GM12891 (cell line): Measurements from ENCODE around the gene POLR3B.

Experiments
- PAX5 ChIP-seq: IDR thresholded peaks from 2 replicates; pipeline ENCODE4 v1.6.1; 2011; ENCODE audit warnings: low read length, moderate library complexity, mild to moderate bottlenecking; ENCODE audit not compliant: insufficient read depth, severe bottlenecking
- POLR2A ChIP-seq: IDR thresholded peaks from 2 replicates; pipeline ENCODE4 v1.6.1; 2011; ENCODE audit warnings: low read depth, low read length, control low read depth
- POLR2AphosphoS5 ChIP-seq: IDR thresholded peaks from 2 replicates; pipeline ENCODE4 v1.6.1; 2011; ENCODE audit warnings: low read depth, low read length, control low read depth
- SPI1 ChIP-seq: IDR thresholded peaks from 2 replicates; pipeline ENCODE4 v1.6.1; 2011; ENCODE audit warnings: low read depth, low read length, control low read depth
- TAF1 ChIP-seq: IDR thresholded peaks from 2 replicates; pipeline ENCODE4 v1.6.1; 2011; ENCODE audit warnings: low read depth, low read length, control low read depth

- TF ChIP-seq SPI1 (no peak), PAX5 (no peak), POLR2A (no peak), TAF1 (no peak), POLR2AphosphoS5 (no peak)
Observed at GRCh38 chr12:106429043-106429552, 71.5 kb downstream of the POLR3B start.
